ENCODE measurements around the gene SDK1. TPM values are rescaled to one million over a fixed set of nuclear protein-coding genes. Genes with fewer than 3 reads are reported as not detected.
"Not testable (repeated sequence)": the region's sequence is repeated elsewhere in the genome, so short reads cannot be mapped to it uniquely, and the experiment has no call there.

The SDK1 gene
- total RNA-seq, 1 donor from 2014 or later, result 37.6 TPM

GRCh38 chr7:4255336-4255735 is 954.3 kb downstream of the SDK1 start:
- H3K27me3 Mint-ChIP-seq, result no peaks in the 10 kb centered on the region
- H3K27ac Mint-ChIP-seq, result no peak overlapping the region
- peaks cover 13% of the 10 kb centered on the region for H3K36me3 Mint-ChIP-seq (ENCODE audit: insufficient read depth)
- peaks cover 4% of the 10 kb centered on the region for H3K9me3 Mint-ChIP-seq (ENCODE audit: low read depth)
- no peak overlapping the region for H3K4me3 Mint-ChIP-seq (ENCODE audit: low read depth)
- no peak for DNase-seq (ENCODE audit: low spot score, unreplicated experiment)
- no peaks in the 10 kb centered on the region for H3K4me1 Mint-ChIP-seq (ENCODE audit: low read depth)
- TF ChIP-seq CTCF (IDR thresholded peaks at IDR 0.05; ENCODE audit: unreplicated experiment), result no peak

- Mint-ChIP-seq H3K4me3 (ENCODE audit: low read depth) (no peak overlapping the region), H3K27me3 (no peaks in the 10 kb centered on the region), H3K4me1 (ENCODE audit: low read depth) (no peaks in the 10 kb centered on the region), H3K9me3 (ENCODE audit: low read depth) (peaks cover 2% of the 10 kb centered on the region), H3K27ac (no peak overlapping the region), H3K36me3 (ENCODE audit: insufficient read depth) (peaks cover 10% of the 10 kb centered on the region)
- DNase-seq (ENCODE audit: low spot score, unreplicated experiment), result no peak
- TF ChIP-seq CTCF (IDR thresholded peaks at IDR 0.05; ENCODE audit: unreplicated experiment), result no peak
These were observed 955.2 kb downstream of the SDK1 start for GRCh38 chr7:4256286-4256685.

- H3K9me3 Mint-ChIP-seq (ENCODE audit: low read depth), result no peaks in the 10 kb centered on the region
- H3K36me3 Mint-ChIP-seq (ENCODE audit: insufficient read depth), result peaks cover 9% of the 10 kb centered on the region
- H3K4me1 Mint-ChIP-seq (ENCODE audit: low read depth), result no peaks in the 10 kb centered on the region
- DNase-seq (ENCODE audit: low spot score, unreplicated experiment), result no peak
- TF ChIP-seq CTCF (IDR thresholded peaks at IDR 0.05; ENCODE audit: unreplicated experiment), result no peak
- H3K4me3 Mint-ChIP-seq (ENCODE audit: low read depth), result no peak overlapping the region
- no peaks in the 10 kb centered on the region for H3K27me3 Mint-ChIP-seq
- H3K27ac Mint-ChIP-seq, result no peak overlapping the region
These were observed 956.4 kb downstream of the SDK1 start for GRCh38 chr7:4257146-4258111.

- not testable (repeated sequence) for H3K36me3 Mint-ChIP-seq (ENCODE audit: insufficient read depth); H3K27ac Mint-ChIP-seq; H3K4me1 Mint-ChIP-seq (ENCODE audit: low read depth); H3K27me3 Mint-ChIP-seq; DNase-seq (ENCODE audit: low spot score, unreplicated experiment); H3K4me3 Mint-ChIP-seq (ENCODE audit: low read depth); H3K9me3 Mint-ChIP-seq (ENCODE audit: low read depth)
These were observed 959.1 kb downstream of the SDK1 start for GRCh38 chr7:4260116-4260515.

- H3K27ac Mint-ChIP-seq, result no peak overlapping the region
- DNase-seq (ENCODE audit: low spot score, unreplicated experiment), result no peak
These were observed 960.0 kb downstream of the SDK1 start for GRCh38 chr7:4260867-4261600.

More at GRCh38 chr7:4260867-4261600, 960.0 kb downstream of the SDK1 start:
- Mint-ChIP-seq H3K9me3 (ENCODE audit: low read depth) (no peaks in the 10 kb centered on the region), H3K36me3 (ENCODE audit: insufficient read depth) (peaks cover 2% of the 10 kb centered on the region), H3K27me3 (no peaks in the 10 kb centered on the region), H3K4me1 (ENCODE audit: low read depth) (no peaks in the 10 kb centered on the region), H3K4me3 (ENCODE audit: low read depth) (no peak overlapping the region)
- TF ChIP-seq CTCF (IDR thresholded peaks at IDR 0.05; ENCODE audit: unreplicated experiment), result no peak
